GM18951 (cell line): Measurements from ENCODE around the gene METRNL.
"Not testable (repeated sequence)": the region's sequence is repeated elsewhere in the genome, so short reads cannot be mapped to it uniquely, and the experiment has no call there.

Source experiments
- POLR2A ChIP-seq: IDR thresholded peaks from 4 replicates; pipeline ENCODE4 v1.6.1; 2011; ENCODE audit warnings: mild to moderate bottlenecking; ENCODE audit not compliant: insufficient read length, insufficient read depth; ENCODE audit errors: extremely low read depth
- in situ Hi-C: fragments of 300-500 bp; cut with MboI; formaldehyde crosslinking; loops from one replicate; pipeline ENCODE4 v1.12.0; 2022; ENCODE audit warnings: low sequenced_read_pairs, mixed read lengths, inconsistent platforms; ENCODE audit not compliant: unreplicated experiment

Gene METRNL

GRCh38 chr17:83132251-83133081 lies 53.1 kb downstream of the METRNL start:
- no peak for TF ChIP-seq POLR2A
- in situ Hi-C loops: no loop called here

- in situ Hi-C loops: no loop called here
- TF ChIP-seq POLR2A: no peak
Observed at GRCh38 chr17:83133302-83134121, 54.1 kb downstream of the METRNL start.

- in situ Hi-C loops: not testable (repeated sequence)
Observed at GRCh38 chr17:83134456-83134855, 55.0 kb downstream of the METRNL start.

GRCh38 chr17:83135692-83136091 lies 56.3 kb downstream of the METRNL start:
- in situ Hi-C loops: no loop called here
- no peak for TF ChIP-seq POLR2A

- TF ChIP-seq POLR2A: no peak
- in situ Hi-C loops: no loop called here
Observed at GRCh38 chr17:83136156-83136555, 56.7 kb downstream of the METRNL start.

- no peak for TF ChIP-seq POLR2A
- in situ Hi-C loops: no loop called here
Observed at GRCh38 chr17:83136931-83137330, 57.5 kb downstream of the METRNL start.

GRCh38 chr17:83137523-83137922 lies 58.1 kb downstream of the METRNL start:
- in situ Hi-C loops: no loop called here
- TF ChIP-seq POLR2A: no peak

- TF ChIP-seq POLR2A: no peak
- in situ Hi-C loops: no loop called here
Observed at GRCh38 chr17:83138820-83139219, 59.4 kb downstream of the METRNL start.

GRCh38 chr17:83139541-83140248 lies 60.3 kb downstream of the METRNL start:
- in situ Hi-C loops: not testable (repeated sequence)

GRCh38 chr17:83140249-83140566 lies 60.8 kb downstream of the METRNL start:
- in situ Hi-C loops: not testable (repeated sequence)

GRCh38 chr17:83142619-83143018 lies 63.2 kb downstream of the METRNL start:
- in situ Hi-C loops: no loop called here
- no peak for TF ChIP-seq POLR2A

- in situ Hi-C loops: no loop called here
- TF ChIP-seq POLR2A: no peak
Observed at GRCh38 chr17:83143817-83144231, 64.4 kb downstream of the METRNL start.
